NCI-H1105 treated with DMSO at 0.1 percent for 48 hours (cell line): ENCODE results near the gene GALNT7.
"Not testable (repeated sequence)": the region's sequence is repeated elsewhere in the genome, so short reads cannot be mapped to it uniquely, and the experiment has no call there.

Experiments used
- DNase-seq: peaks from one replicate; lab custom pipeline; 2025; lab: John Stamatoyannopoulos, UW

The GALNT7 gene

GRCh38 chr4:173166491-173166890 lies 2.1 kb upstream of the GALNT7 start:
- DNase-seq = no peak

- peak; percentile 41 for DNase-seq
These were observed 734 bp upstream of the GALNT7 start for GRCh38 chr4:173167758-173168395.

- DNase-seq = no peak
These were observed 492 bp downstream of the GALNT7 start for GRCh38 chr4:173169178-173169427.

- peak; percentile 40 for DNase-seq
These were observed 994 bp downstream of the GALNT7 start for GRCh38 chr4:173169428-173170181.

- peak; percentile 45 for DNase-seq
These were observed 1.7 kb downstream of the GALNT7 start for GRCh38 chr4:173170182-173170778.

GRCh38 chr4:173171098-173171497 lies 2.5 kb downstream of the GALNT7 start:
- DNase-seq = no peak

- no peak for DNase-seq
These were observed 3.4 kb downstream of the GALNT7 start for GRCh38 chr4:173171987-173172386.

- DNase-seq = no peak
These were observed 5.6 kb downstream of the GALNT7 start for GRCh38 chr4:173174184-173174583.

- DNase-seq = no peak
These were observed 6.0 kb downstream of the GALNT7 start for GRCh38 chr4:173174594-173175012.

GRCh38 chr4:173176010-173176409 lies 7.4 kb downstream of the GALNT7 start:
- no peak for DNase-seq

- no peak for DNase-seq
These were observed 8.6 kb downstream of the GALNT7 start for GRCh38 chr4:173177232-173177631.

GRCh38 chr4:173178144-173178543 lies 9.5 kb downstream of the GALNT7 start:
- no peak for DNase-seq

GRCh38 chr4:173181848-173182247 lies 13.2 kb downstream of the GALNT7 start:
- no peak for DNase-seq

GRCh38 chr4:173182403-173182802 lies 13.8 kb downstream of the GALNT7 start:
- DNase-seq = no peak

- DNase-seq = not testable (repeated sequence)
These were observed 15.1 kb downstream of the GALNT7 start for GRCh38 chr4:173183659-173184247.

GRCh38 chr4:173185847-173186510 lies 17.4 kb downstream of the GALNT7 start:
- no peak for DNase-seq

GRCh38 chr4:173187732-173188131 lies 19.1 kb downstream of the GALNT7 start:
- DNase-seq = no peak

- no peak for DNase-seq
These were observed 20.0 kb downstream of the GALNT7 start for GRCh38 chr4:173188648-173189047.

GRCh38 chr4:173189117-173189693 lies 20.6 kb downstream of the GALNT7 start:
- no peak for DNase-seq

GRCh38 chr4:173191623-173192041 lies 23.0 kb downstream of the GALNT7 start:
- no peak for DNase-seq

- no peak for DNase-seq
These were observed 24.0 kb downstream of the GALNT7 start for GRCh38 chr4:173192375-173193162.
